Measurements from ENCODE around the gene DST. TPM values are rescaled to one million over a fixed set of nuclear protein-coding genes. Genes with fewer than 3 reads are reported as not detected.
A peak's percentile ranks its signal among the peaks of the same experiment; 100 is the strongest.

The DST gene
- total RNA-seq, 1 experiment from 2014 or later: 132 TPM

DNA sequence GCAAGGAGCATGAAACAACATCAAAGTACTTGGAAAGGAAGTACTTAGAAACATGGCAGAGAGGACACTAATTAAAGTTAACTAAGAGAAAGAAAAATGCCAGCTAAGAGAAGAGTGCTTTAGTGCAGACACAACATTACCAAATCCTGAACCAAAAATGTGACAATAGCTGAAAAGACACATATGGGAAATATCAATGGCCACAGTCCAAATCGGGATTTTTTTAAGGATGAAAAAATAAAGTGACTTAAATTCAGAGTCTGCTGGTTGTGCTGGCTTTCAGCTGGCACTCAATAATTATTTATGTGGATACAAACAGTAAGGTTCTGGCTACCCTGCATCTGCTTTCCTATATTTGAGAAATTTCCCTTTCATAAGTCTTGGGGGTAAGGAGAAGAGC lies 12.6 kb upstream of the DST start:
- no peak for TF ChIP-seq ELF4 (CRISPR knock-in tag; IDR thresholded peaks at IDR 0.05; ENCODE audit: low read depth)
- TF ChIP-seq OVOL2 (CRISPR knock-in tag; IDR thresholded peaks at IDR 0.05; ENCODE audit: borderline replicate concordance): no peak
- TF ChIP-seq STAT6 (CRISPR knock-in tag; conservative IDR thresholded peaks at IDR 0.05; ENCODE audit: low read depth): no peak
- TF ChIP-seq, protein P1, sequence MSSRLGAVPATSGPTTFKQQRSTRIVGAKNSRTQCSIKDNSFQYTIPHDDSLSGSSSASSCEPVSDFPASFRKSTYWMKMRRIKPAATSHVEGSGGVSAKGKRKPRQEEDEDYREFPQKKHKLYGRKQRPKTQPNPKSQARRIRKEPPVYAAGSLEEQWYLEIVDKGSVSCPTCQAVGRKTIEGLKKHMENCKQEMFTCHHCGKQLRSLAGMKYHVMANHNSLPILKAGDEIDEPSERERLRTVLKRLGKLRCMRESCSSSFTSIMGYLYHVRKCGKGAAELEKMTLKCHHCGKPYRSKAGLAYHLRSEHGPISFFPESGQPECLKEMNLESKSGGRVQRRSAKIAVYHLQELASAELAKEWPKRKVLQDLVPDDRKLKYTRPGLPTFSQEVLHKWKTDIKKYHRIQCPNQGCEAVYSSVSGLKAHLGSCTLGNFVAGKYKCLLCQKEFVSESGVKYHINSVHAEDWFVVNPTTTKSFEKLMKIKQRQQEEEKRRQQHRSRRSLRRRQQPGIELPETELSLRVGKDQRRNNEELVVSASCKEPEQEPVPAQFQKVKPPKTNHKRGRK (CRISPR knock-in tag; IDR thresholded peaks at IDR 0.05; ENCODE audit: borderline replicate concordance): no peak
- TF ChIP-seq MLX (CRISPR knock-in tag; IDR thresholded peaks at IDR 0.05): no peak
- no peak for TF ChIP-seq SOX15 (CRISPR knock-in tag; IDR thresholded peaks at IDR 0.05)
- no peak for TF ChIP-seq MXD4 (CRISPR knock-in tag; IDR thresholded peaks at IDR 0.05; ENCODE audit: borderline replicate concordance)
- TF ChIP-seq FOXK1 (CRISPR knock-in tag; IDR thresholded peaks at IDR 0.05): no peak
- TF ChIP-seq SMAD4 (CRISPR knock-in tag; IDR thresholded peaks at IDR 0.05): no peak
- no peak for TF ChIP-seq EMX1 (CRISPR knock-in tag; IDR thresholded peaks at IDR 0.05)
- no peak for TF ChIP-seq ATF1 (CRISPR knock-in tag; IDR thresholded peaks at IDR 0.05)
- no peak overlapping the region for H3K27ac Mint-ChIP-seq
- DNase-seq (ENCODE audit: low spot score) (no peak), ATAC-seq (no peak)
- H3K4me1 Mint-ChIP-seq: peaks cover 43% of the 10 kb centered on the region
- no peak overlapping the region for H3K4me3 Mint-ChIP-seq
- H3K36me3 Mint-ChIP-seq: no peaks in the 10 kb centered on the region
- H3K27me3 Mint-ChIP-seq (ENCODE audit: low read depth): no peaks in the 10 kb centered on the region
- ChIA-PET POLR2A (interaction anchor here (0.6 kb wide), 1 partner anchor 9 kb away, joined by 3 read pairs; no protein-coding TSS in a partner anchor), CTCF (interaction anchor here (0.7 to 1.1 kb wide), 2 partner anchors 161 to 189 kb away, joined by 3 to 5 read pairs; no protein-coding TSS in a partner anchor)
- no peaks in the 10 kb centered on the region for H3K9me3 Mint-ChIP-seq

- CTCF ChIA-PET: interaction anchor here (1.4 kb wide), 1 partner anchor 199 kb away, joined by 6 read pairs; no protein-coding TSS in a partner anchor
- no peak overlapping the region for H3K4me3 Mint-ChIP-seq
- DNase-seq (ENCODE audit: low spot score): no peak
- TF ChIP-seq, protein P2, sequence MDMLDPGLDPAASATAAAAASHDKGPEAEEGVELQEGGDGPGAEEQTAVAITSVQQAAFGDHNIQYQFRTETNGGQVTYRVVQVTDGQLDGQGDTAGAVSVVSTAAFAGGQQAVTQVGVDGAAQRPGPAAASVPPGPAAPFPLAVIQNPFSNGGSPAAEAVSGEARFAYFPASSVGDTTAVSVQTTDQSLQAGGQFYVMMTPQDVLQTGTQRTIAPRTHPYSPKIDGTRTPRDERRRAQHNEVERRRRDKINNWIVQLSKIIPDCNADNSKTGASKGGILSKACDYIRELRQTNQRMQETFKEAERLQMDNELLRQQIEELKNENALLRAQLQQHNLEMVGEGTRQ (CRISPR knock-in tag; IDR thresholded peaks at IDR 0.05): no peak
- TF ChIP-seq, protein P3, sequence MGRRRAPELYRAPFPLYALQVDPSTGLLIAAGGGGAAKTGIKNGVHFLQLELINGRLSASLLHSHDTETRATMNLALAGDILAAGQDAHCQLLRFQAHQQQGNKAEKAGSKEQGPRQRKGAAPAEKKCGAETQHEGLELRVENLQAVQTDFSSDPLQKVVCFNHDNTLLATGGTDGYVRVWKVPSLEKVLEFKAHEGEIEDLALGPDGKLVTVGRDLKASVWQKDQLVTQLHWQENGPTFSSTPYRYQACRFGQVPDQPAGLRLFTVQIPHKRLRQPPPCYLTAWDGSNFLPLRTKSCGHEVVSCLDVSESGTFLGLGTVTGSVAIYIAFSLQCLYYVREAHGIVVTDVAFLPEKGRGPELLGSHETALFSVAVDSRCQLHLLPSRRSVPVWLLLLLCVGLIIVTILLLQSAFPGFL (CRISPR knock-in tag; IDR thresholded peaks at IDR 0.05; ENCODE audit: borderline replicate concordance): no peak
- TF ChIP-seq ZNF425 (CRISPR knock-in tag; conservative IDR thresholded peaks at IDR 0.05): no peak
- no peak for TF ChIP-seq GRHL2 (CRISPR knock-in tag; IDR thresholded peaks at IDR 0.05; ENCODE audit: insufficient replicate concordance, severe bottlenecking)
- TF ChIP-seq, protein P4, sequence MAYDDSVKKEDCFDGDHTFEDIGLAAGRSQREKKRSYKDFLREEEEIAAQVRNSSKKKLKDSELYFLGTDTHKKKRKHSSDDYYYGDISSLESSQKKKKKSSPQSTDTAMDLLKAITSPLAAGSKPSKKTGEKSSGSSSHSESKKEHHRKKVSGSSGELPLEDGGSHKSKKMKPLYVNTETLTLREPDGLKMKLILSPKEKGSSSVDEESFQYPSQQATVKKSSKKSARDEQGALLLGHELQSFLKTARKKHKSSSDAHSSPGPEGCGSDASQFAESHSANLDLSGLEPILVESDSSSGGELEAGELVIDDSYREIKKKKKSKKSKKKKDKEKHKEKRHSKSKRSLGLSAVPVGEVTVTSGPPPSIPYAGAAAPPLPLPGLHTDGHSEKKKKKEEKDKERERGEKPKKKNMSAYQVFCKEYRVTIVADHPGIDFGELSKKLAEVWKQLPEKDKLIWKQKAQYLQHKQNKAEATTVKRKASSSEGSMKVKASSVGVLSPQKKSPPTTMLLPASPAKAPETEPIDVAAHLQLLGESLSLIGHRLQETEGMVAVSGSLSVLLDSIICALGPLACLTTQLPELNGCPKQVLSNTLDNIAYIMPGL (CRISPR knock-in tag; IDR thresholded peaks at IDR 0.05): no peak
- TF ChIP-seq FOXP1 (CRISPR knock-in tag; IDR thresholded peaks at IDR 0.05; ENCODE audit: borderline replicate concordance): no peak
- no peak for TF ChIP-seq AFF4 (CRISPR knock-in tag; IDR thresholded peaks at IDR 0.05; ENCODE audit: borderline replicate concordance)
- no peak for TF ChIP-seq EMX1 (CRISPR knock-in tag; IDR thresholded peaks at IDR 0.05)
- TF ChIP-seq NR2C2 (CRISPR knock-in tag; IDR thresholded peaks at IDR 0.05): no peak
Measured at GRCh38 chr6:56652994-56653393, 10.3 kb upstream of the DST start.

More at GRCh38 chr6:56652994-56653393, 10.3 kb upstream of the DST start:
- ATAC-seq: no peak
- H3K9me3 Mint-ChIP-seq: no peaks in the 10 kb centered on the region
- peak overlapping the region; percentile 48; the same call in 1 of the 2 replicates for H3K27ac Mint-ChIP-seq
- POLR2A ChIA-PET: no interaction called here
- H3K4me1 Mint-ChIP-seq: peaks cover 37% of the 10 kb centered on the region
- no peaks in the 10 kb centered on the region for H3K27me3 Mint-ChIP-seq (ENCODE audit: low read depth)
- peaks cover 7% of the 10 kb centered on the region; the same call in 1 of the 2 replicates for H3K36me3 Mint-ChIP-seq

Data from WTC11 (cell line).